Measurements from ENCODE around the gene VASH2. TPM values are rescaled to one million over a fixed set of nuclear protein-coding genes. Genes with fewer than 3 reads are reported as not detected.
A peak's percentile ranks its signal among the peaks of the same experiment; 100 is the strongest.
"Not testable (repeated sequence)": the region's sequence is repeated elsewhere in the genome, so short reads cannot be mapped to it uniquely, and the experiment has no call there.

Gene VASH2
- total and polyA plus RNA-seq, 2 experiments from 2014 or later, result 0.06 TPM; not detected in 1

DNA sequence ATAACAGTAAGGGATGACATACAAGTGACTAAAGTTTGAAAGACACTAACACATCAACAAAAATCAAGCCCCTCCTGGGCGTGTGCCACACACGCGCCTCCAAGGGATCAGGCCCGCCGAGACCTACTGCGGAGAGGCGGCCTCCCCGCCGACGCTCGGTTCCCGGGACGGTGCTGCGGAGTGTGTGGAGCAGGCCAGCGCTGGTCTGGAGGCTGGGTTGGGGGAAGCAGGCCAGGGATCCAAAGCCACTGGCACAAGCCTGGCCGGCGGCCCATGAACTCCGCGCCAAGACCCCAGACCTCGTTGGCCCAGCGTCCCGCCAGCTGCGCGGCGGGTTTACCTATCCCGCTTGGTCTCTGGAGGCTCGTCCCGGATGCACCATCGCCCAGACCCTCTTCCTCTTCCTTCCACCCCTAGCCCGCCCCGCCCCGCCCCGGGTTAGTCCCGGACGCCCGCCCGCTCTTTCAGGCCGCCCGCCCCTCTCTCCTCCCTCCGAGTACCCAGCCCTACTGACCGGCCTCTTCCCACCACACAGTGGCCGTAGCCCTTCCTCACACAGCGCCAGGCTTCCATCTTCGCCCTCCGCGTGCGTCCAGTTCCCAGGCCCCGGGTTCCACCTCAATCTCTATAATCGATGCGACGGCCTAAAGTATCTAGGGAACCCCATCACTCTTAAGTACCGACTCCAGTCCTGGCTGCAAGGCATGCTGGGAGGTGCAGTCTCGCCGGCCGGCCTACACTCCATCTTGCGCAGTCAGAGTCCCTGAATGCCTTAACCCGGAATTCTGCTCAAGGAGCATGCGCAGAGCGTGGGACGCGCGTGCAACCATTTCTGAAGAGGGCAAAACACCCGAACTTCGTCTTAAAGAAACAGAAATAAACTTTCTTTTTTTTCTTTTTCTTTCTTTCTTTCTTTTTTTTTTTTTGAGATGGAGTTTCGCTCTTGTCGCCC is 65.0 kb downstream of the VASH2 start, which contains the start of gene ANGEL2:
TSS of gene ANGEL2 (minus strand) at position 769 of the 952 bp plus-strand sequence. CDS start at position 573, 196 bp downstream.
- H3K27me3 ChIP-seq (replicated peaks; ENCODE audit: insufficient read depth), result no peaks in the 10 kb centered on the region
- peak within 1 kb of the TSS; percentile 83 for H3K27ac ChIP-seq
- no peaks in the 10 kb centered on the region for H3K9me2 ChIP-seq (ENCODE audit: insufficient read depth)
- peak within 1 kb of the TSS; percentile 96 for H2AFZ ChIP-seq
- peak within 1 kb of the TSS; percentile 93 for H3K4me2 ChIP-seq (ENCODE audit: unreplicated experiment)
- peaks cover 47% of the 10 kb centered on the region for H3K79me2 ChIP-seq (ENCODE audit: insufficient read depth)
- TF ChIP-seq EZH2phosphoT487 (IDR thresholded peaks at IDR 0.05; ENCODE audit: insufficient read depth, low read depth), result no peak
- TF ChIP-seq EZH2 (IDR thresholded peaks at IDR 0.05; ENCODE audit: insufficient read depth, poor library complexity, severe bottlenecking), result no peak
- 0 to 1% methylated on average over 39 to 66 of the region's 66 CpGs for WGBS, 2 experiments (ENCODE audit: low coverage in 1 of 2, low lambda C conversion rate in 2 of 2, missing lambda C conversion rate in 2 of 2)
- DNase-seq, result peak; percentile 98
- H3F3A ChIP-seq (ENCODE audit: insufficient read depth), result no peaks in the 10 kb centered on the region
- no peaks in the 10 kb centered on the region for H3K9me3 ChIP-seq (ENCODE audit: low read depth)
- H3K4me3 ChIP-seq, result peak within 1 kb of the TSS; percentile 92
- H3K9ac ChIP-seq, result peak within 1 kb of the TSS; percentile 86
- H4K20me1 ChIP-seq (ENCODE audit: insufficient read depth), result no peaks in the 10 kb centered on the region
- H3K36me3 ChIP-seq (ENCODE audit: low read depth), result peaks cover 6% of the 10 kb centered on the region; the same call in 1 of the 2 replicates
- in situ Hi-C loops (cut with MboI), result no loop called here
- H3K4me1 ChIP-seq (ENCODE audit: insufficient read depth), result peaks cover 12% of the 10 kb centered on the region

DNA sequence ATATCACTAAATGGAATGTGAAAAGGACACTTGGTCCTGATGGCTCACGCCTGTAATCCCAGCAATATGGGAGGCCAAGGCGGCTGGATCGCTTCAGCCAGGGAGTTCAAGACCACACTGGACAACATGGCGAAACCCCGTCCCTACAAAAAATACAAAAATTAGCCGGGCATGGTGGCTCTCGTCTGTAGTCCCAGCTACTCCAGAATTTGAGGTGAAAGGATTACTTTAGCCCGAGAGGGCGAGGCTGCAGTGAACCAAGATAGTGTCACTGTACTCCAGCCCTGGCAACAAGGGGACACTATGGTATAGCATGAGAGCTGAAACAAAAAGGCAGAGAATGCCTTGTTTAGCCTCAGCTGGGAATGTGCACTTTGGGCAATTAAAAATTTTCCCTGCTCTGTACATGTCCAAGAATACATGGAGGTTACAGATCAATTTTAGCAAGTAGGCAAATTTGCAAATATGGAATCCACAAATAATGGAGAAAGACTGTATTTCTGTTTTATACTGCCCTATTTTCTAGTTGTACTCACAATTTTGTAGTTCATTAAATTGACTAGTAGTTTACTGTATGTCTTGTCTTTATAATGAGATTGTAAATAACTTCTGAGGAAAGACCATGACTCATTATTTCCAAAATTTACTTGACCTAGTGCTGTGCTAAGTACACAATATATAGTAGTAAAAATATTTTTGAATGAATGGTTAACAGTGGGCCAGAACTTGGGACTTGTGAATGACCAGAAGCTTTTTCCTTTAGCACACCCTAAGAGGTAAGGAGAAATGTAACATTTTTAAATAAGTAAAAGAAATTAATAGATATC is 67.3 kb downstream of the VASH2 start:
- Histone ChIP-seq H2AFZ (peak overlapping the region; percentile 96), H3K4me3 (no peak overlapping the region), H3K9me3 (ENCODE audit: low read depth) (no peaks in the 10 kb centered on the region), H3K9ac (no peak overlapping the region), H3K4me1 (ENCODE audit: insufficient read depth) (peaks cover 12% of the 10 kb centered on the region), H3K27ac (no peak overlapping the region), H4K20me1 (ENCODE audit: insufficient read depth) (no peaks in the 10 kb centered on the region), H3K79me2 (ENCODE audit: insufficient read depth) (peaks cover 24% of the 10 kb centered on the region), H3K4me2 (ENCODE audit: unreplicated experiment) (no peak overlapping the region), H3K36me3 (ENCODE audit: low read depth) (no peaks in the 10 kb centered on the region), H3K27me3 (replicated peaks; ENCODE audit: insufficient read depth) (no peaks in the 10 kb centered on the region), H3K9me2 (ENCODE audit: insufficient read depth) (no peaks in the 10 kb centered on the region; the same call in 1 of the 2 replicates), H3F3A (ENCODE audit: insufficient read depth) (no peaks in the 10 kb centered on the region)
- TF ChIP-seq EZH2phosphoT487 (IDR thresholded peaks at IDR 0.05; ENCODE audit: insufficient read depth, low read depth) (no peak), EZH2 (IDR thresholded peaks at IDR 0.05; ENCODE audit: insufficient read depth, poor library complexity, severe bottlenecking) (no peak)
- DNase-seq, result peak; percentile 10
- in situ Hi-C loops (cut with MboI), result no loop called here
- 92 to 94% methylated on average over 9 of the region's 9 CpGs for WGBS, 2 experiments (ENCODE audit: low coverage in 1 of 2, low lambda C conversion rate in 2 of 2, missing lambda C conversion rate in 2 of 2)

DNA sequence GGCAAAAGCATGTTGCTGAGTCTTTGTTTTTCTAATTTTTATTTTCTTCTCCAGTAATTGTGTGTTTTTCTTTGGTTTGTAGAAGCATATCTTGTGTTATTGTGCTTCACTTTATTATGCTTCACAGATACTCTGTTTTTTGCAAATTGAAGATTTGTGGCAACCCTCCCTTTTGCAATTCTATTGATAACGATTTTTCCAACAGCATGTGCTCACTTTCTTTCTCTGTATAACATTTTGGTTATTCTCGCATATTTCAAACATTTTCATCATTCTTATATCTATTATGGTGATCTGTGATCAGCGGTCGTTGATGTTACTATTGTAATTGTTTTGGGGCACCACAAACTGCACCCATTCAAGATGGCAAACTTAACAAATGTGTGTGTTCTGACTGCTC is 69.1 kb downstream of the VASH2 start:
- no peak overlapping the region for H2AFZ ChIP-seq
- no peaks in the 10 kb centered on the region for H3K9me3 ChIP-seq (ENCODE audit: low read depth)

DNA sequence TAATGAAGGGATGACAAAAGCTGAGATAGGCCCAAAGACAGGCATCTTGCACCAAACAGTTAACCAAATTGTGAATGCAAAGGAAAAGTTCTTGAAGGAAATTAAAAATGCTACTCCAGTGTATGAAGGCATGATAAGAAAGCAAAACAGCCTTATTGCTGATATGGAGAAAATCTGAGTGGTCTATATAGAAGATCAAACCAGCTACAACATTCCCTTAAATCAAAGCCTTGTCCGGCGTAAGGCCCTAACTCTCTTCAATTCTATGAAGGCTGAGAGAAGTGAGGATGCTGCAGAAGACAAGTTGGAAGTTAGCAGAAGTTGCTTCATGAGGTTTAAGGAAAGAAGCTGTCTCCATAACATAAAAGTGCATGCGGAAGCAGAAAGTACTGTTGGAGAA is 69.7 kb downstream of the VASH2 start:
- Histone ChIP-seq H3K9me3 (ENCODE audit: low read depth) (no peaks in the 10 kb centered on the region), H3K27me3 (replicated peaks; ENCODE audit: insufficient read depth) (no peaks in the 10 kb centered on the region), H4K20me1 (ENCODE audit: insufficient read depth) (no peaks in the 10 kb centered on the region), H2AFZ (no peak overlapping the region), H3K4me2 (ENCODE audit: unreplicated experiment) (no peak overlapping the region), H3K36me3 (ENCODE audit: low read depth) (no peaks in the 10 kb centered on the region), H3K79me2 (ENCODE audit: insufficient read depth) (peaks cover under 1% of the 10 kb centered on the region; the same call in 1 of the 2 replicates), H3F3A (ENCODE audit: insufficient read depth) (no peaks in the 10 kb centered on the region), H3K4me3 (no peak overlapping the region), H3K27ac (no peak overlapping the region), H3K4me1 (ENCODE audit: insufficient read depth) (no peaks in the 10 kb centered on the region), H3K9me2 (ENCODE audit: insufficient read depth) (no peaks in the 10 kb centered on the region; the same call in 1 of the 2 replicates), H3K9ac (no peak overlapping the region)
- whole genome bisulfite sequencing, 2 experiments (ENCODE audit: low coverage in 1 of 2, low lambda C conversion rate in 2 of 2, missing lambda C conversion rate in 2 of 2), result 93 to 94% methylated on average over 3 of the region's 3 CpGs
- in situ Hi-C loops (cut with MboI), result no loop called here
- no peak for DNase-seq
- TF ChIP-seq EZH2phosphoT487 (IDR thresholded peaks at IDR 0.05; ENCODE audit: insufficient read depth, low read depth), result no peak
- TF ChIP-seq EZH2 (IDR thresholded peaks at IDR 0.05; ENCODE audit: insufficient read depth, poor library complexity, severe bottlenecking), result no peak

More for the DNA sequence above, 69.1 kb downstream of the VASH2 start:
- Histone ChIP-seq H4K20me1 (ENCODE audit: insufficient read depth) (no peaks in the 10 kb centered on the region), H3K4me3 (no peak overlapping the region), H3K9ac (no peak overlapping the region), H3F3A (ENCODE audit: insufficient read depth) (no peaks in the 10 kb centered on the region), H3K4me2 (ENCODE audit: unreplicated experiment) (no peak overlapping the region), H3K27ac (no peak overlapping the region), H3K4me1 (ENCODE audit: insufficient read depth) (peaks cover 2% of the 10 kb centered on the region), H3K9me2 (ENCODE audit: insufficient read depth) (no peaks in the 10 kb centered on the region; the same call in 1 of the 2 replicates), H3K27me3 (replicated peaks; ENCODE audit: insufficient read depth) (no peaks in the 10 kb centered on the region), H3K36me3 (ENCODE audit: low read depth) (no peaks in the 10 kb centered on the region), H3K79me2 (ENCODE audit: insufficient read depth) (peaks cover 7% of the 10 kb centered on the region)
- 67 to 71% methylated on average over 4 of the region's 4 CpGs for WGBS, 2 experiments (ENCODE audit: low coverage in 1 of 2, low lambda C conversion rate in 2 of 2, missing lambda C conversion rate in 2 of 2)
- DNase-seq, result no peak
- in situ Hi-C loops (cut with MboI), result no loop called here
- TF ChIP-seq EZH2phosphoT487 (IDR thresholded peaks at IDR 0.05; ENCODE audit: insufficient read depth, low read depth) (no peak), EZH2 (IDR thresholded peaks at IDR 0.05; ENCODE audit: insufficient read depth, poor library complexity, severe bottlenecking) (no peak)

DNA sequence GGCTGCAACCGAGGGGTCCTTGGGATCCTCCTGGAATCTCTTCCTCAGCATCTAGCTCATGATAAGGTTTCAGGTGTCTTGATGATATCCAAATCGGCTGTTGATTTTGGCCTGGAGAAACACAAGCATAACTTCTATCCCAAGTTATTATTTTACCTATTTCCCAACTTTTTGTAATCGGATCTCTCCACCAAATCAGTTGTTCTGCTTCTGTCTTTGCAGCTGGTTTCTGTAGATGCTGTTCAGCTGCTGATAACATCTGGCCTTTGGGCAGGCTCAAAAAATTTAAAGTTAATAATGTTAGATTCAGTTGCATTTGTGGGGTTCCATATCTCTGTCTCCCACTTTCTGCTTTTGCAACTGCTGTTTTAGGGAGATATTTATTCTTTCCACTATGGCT is 76.7 kb downstream of the VASH2 start:
- in situ Hi-C loops (cut with MboI); H3K4me3 ChIP-seq; H2AFZ ChIP-seq; H3K4me1 ChIP-seq (ENCODE audit: insufficient read depth); H3K9ac ChIP-seq; H3K4me2 ChIP-seq (ENCODE audit: unreplicated experiment); H3K9me2 ChIP-seq (ENCODE audit: insufficient read depth); H3K79me2 ChIP-seq (ENCODE audit: insufficient read depth); H4K20me1 ChIP-seq (ENCODE audit: insufficient read depth); DNase-seq; H3K36me3 ChIP-seq (ENCODE audit: low read depth); H3K27ac ChIP-seq; H3F3A ChIP-seq (ENCODE audit: insufficient read depth); H3K9me3 ChIP-seq (ENCODE audit: low read depth): not testable (repeated sequence)
- peaks cover 14% of the 10 kb centered on the region for H3K27me3 ChIP-seq (replicated peaks; ENCODE audit: insufficient read depth)
- WGBS, 2 experiments (ENCODE audit: low coverage in 1 of 2, low lambda C conversion rate in 2 of 2, missing lambda C conversion rate in 2 of 2), result 31 to 33% methylated on average over 3 of the region's 3 CpGs

All from GM23248 (cell line).